Activated effector memory CD4-positive, alpha-beta T cell treated with anti-CD3 and anti-CD28 coated beads, Interleukin-2, amount 50 U/mL, for 16 hours (primary cell): ENCODE results near the gene TET2.
"Not testable (repeated sequence)": the region's sequence is repeated elsewhere in the genome, so short reads cannot be mapped to it uniquely, and the experiment has no call there.

ENCODE experiments used
- DNase-seq: peaks from one replicate; pipeline ENCODE4 v3.0.0-alpha.2; 2020

Gene TET2

GRCh38 chr4:105241451-105241850 lies 94.8 kb downstream of the TET2 start:
- no peak for DNase-seq

DNA sequence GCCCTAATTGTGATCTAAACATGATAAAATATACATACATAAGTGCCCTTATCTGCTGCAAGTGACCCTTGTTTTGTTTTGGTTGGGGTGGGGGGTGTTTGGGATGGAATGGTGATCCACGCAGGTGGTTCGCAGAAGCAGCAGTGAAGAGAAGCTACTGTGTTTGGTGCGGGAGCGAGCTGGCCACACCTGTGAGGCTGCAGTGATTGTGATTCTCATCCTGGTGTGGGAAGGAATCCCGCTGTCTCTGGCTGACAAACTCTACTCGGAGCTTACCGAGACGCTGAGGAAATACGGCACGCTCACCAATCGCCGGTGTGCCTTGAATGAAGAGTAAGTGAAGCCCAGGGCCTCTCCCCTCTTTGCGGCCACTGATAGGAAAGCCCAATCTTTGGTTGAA lies 96.8 kb downstream of the TET2 start:
- no peak for DNase-seq

- no peak for DNase-seq
These were observed 100.0 kb downstream of the TET2 start for GRCh38 chr4:105246712-105247111.

DNA sequence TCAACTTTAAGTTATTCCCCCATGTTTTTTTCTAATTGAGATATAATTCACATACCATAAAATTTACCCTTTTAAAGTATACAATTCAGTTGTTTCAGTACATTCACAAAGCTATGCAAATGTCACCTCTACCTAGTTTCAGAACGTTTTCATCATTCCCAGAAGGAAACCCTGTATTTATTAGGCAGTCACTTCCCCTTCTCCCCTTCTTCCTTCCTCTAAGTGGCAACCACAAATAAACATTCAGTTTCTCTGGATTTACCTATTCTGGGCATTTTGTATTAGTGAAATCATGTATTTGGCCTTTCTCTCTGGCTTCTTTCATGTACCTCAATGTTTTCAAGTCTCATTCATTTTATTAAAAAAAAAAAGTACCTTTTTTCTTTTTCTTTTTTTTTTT lies 101.9 kb downstream of the TET2 start:
- DNase-seq, result no peak

- DNase-seq, result no peak
These were observed 111.3 kb downstream of the TET2 start for GRCh38 chr4:105257817-105258495.

- no peak for DNase-seq
These were observed 119.0 kb downstream of the TET2 start for GRCh38 chr4:105265689-105266088.

DNA sequence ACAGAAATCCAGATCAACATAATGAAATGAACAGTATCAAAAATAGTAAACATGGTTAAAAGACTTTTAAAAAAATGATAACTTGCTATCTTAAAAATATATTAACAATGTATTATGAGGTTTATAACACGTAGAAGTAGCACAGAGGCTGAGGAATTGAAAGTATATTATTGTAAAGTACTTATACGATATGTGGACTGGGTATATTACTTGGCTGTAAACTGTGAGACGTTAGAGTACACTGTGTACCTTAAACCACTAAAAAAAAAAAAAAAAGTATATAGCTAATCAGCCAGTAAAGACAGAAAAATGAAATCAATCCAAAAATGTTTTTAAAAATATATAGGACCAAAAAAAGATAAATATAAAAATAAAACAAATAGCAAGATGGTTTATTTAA lies 120.6 kb downstream of the TET2 start:
- no peak for DNase-seq

DNA sequence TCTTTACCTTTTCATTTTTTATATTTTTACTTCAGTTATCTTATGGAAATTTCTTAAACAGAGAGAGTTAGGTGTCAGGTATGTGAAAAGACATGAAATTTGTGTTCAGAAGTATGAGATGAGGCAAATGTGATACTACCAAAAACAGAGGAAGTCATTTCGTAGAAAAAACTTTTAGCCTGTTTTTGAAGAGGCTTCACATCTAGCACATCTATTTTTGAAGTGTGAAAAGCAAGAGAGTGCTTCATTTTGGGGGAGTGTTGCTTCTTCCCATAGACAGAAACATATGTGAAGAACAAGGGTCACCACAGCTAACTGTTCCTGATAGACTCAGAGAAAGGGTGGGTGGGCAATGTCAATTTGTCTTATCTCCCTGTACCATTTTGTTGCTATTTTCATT lies 125.3 kb downstream of the TET2 start:
- DNase-seq, result no peak

DNA sequence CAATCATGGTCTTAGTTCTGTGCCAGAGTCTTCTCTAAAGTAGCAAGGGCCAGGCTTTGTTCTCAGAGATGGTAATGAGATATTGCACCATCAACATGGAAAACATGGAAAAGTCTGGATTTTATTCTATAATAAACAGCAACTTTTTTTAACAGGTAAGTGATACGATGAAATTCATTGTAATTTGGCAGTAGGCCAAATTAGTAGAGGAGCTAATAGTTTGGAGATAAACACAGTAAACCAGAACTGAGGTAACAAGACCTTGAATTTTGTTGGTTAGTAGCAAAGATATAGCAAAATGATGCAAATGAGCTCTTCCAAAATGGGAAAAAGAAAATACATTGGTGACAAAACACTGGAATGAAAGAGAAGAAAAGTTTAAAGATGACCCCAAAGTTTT lies 126.6 kb downstream of the TET2 start:
- no peak for DNase-seq

GRCh38 chr4:105274090-105274489 lies 127.4 kb downstream of the TET2 start:
- no peak for DNase-seq

DNA sequence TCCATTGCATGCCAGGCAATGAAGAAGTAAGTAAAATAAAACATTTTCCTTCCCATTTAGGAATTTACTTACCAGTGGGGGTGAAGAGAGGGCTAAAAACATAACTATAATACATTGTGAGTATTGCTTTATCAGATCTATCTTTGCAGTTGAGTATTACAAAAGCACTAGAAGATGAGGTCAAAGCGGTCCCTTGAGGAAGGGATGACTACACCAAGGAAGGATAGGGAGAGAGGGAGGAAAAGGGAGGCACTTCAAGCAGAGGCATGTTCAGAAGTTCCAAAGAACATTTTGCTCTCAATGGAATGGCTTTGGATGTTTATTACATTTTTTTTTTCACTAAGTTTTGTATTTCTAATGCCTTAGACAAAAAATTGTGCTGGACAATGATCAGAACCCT lies 127.8 kb downstream of the TET2 start:
- DNase-seq, result no peak

DNA sequence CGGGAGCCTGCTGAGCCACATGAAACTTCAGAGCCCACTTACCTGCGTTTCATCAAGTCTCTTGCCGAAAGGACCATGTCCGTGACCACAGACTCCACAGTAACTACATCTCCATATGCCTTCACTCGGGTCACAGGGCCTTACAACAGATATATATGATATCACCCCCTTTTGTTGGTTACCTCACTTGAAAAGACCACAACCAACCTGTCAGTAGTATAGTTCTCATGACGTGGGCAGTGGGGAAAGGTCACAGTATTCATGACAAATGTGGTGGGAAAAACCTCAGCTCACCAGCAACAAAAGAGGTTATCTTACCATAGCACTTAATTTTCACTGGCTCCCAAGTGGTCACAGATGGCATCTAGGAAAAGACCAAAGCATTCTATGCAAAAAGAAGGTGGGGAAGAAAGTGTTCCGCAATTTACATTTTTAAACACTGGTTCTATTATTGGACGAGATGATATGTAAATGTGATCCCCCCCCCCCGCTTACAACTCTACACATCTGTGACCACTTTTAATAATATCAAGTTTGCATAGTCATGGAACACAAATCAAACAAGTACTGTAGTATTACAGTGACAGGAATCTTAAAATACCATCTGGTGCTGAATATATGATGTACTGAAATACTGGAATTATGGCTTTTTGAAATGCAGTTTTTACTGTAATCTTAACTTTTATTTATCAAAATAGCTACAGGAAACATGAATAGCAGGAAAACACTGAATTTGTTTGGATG lies 129.9 kb downstream of the TET2 start:
- no peak for DNase-seq

DNA sequence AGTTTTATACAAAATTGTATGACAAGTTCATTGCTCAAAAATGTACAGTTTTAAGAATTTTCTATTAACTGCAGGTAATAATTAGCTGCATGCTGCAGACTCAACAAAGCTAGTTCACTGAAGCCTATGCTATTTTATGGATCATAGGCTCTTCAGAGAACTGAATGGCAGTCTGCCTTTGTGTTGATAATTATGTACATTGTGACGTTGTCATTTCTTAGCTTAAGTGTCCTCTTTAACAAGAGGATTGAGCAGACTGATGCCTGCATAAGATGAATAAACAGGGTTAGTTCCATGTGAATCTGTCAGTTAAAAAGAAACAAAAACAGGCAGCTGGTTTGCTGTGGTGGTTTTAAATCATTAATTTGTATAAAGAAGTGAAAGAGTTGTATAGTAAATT lies 131.0 kb downstream of the TET2 start:
- no peak for DNase-seq

GRCh38 chr4:105279314-105279713 lies 132.6 kb downstream of the TET2 start:
- DNase-seq, result no peak

GRCh38 chr4:105280338-105281123 lies 133.9 kb downstream of the TET2 start:
- DNase-seq, result no peak

DNA sequence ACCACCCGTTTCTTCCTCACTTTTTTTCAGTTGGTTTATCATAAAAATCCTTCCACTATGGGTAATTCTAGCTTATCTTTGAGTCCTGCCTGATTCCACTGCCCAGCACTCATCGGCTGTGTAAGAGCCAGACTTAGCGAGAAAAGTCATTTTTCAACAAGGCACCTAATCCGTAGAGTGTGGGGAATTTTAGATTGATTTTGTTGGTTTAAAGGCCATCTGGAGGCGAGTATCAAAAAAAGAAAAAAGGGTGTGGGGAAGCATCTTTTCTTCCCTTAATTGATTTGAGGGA lies 134.4 kb downstream of the TET2 start:
- no peak for DNase-seq

DNA sequence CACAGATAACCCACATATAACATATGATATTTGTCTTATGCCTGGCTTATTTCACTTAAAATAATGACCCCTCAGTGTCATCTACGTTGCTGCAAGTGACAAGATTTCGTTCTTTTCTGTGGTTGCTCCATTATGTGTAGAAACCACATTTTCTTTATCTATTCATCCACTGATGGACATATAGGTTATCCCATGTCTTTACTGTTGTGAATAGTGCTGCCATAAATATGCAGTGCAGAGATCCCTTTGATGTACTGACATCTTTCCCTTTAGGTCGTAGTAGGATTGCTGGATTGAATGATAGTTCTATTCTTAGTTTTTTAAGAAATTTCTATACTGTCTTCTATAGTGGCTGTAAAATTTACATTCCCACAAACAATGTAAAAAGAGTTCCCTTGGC lies 135.8 kb downstream of the TET2 start:
- DNase-seq, result no peak

GRCh38 chr4:105283501-105283900 lies 136.8 kb downstream of the TET2 start:
- no peak for DNase-seq

GRCh38 chr4:105288121-105288520 lies 141.4 kb downstream of the TET2 start:
- no peak for DNase-seq

DNA sequence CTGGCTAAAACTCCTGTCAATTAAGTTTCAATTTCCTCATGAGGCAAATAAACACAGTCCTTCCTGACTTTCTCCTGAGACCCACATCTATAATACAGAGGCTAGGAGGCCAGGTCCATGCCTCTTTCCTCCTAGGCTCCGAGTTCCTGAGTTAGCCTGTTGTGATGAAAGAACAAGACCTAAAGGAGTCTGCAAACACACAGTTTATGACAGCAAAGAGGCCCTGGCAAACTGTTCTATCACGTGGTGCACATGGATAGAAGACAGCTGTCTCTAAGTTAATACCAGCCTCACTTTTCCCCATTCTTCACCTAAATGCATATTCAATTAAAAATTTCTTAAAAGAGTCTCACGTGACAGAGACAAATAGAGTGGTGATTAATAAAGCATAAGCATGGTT lies 145.2 kb downstream of the TET2 start:
- no peak for DNase-seq

DNA sequence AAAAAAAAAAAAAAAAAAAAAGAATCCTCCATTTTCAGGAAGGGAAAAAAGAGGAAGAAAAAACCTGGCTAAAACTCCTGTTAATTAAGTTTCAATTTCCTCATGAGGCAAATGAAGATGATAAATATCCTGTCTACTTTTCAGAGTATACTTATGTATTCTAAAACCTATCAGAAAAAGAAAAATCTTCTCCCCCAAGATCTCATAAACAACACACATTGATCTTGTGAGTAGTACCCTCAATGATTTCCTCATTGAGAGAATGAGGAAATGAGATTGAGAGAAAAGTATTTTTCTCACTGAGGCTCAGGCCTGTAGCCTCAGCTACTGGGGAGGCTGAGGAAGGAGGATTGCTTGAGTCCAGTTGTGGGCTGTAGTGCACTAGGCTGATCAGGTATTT lies 146.7 kb downstream of the TET2 start:
- DNase-seq, result no peak

DNA sequence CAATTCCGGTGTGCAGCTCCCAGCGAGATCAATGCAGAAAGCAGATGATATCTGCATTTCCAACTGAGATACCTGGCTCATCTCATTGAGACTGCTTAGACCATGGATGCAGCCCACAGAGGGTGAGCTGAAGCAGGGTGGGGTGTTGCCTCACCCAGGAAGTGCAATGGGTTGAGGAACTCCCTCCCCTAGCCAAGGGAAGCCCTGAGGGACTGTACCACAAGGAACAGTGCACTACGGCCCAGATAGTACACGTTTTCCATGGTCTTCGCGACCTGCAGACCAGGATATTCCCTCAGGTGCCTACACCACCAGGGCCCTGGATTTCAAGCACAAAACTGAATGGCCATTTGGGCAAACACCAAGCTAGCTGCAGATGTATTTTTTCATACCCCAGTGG lies 150.0 kb downstream of the TET2 start:
- DNase-seq, result no peak

DNA sequence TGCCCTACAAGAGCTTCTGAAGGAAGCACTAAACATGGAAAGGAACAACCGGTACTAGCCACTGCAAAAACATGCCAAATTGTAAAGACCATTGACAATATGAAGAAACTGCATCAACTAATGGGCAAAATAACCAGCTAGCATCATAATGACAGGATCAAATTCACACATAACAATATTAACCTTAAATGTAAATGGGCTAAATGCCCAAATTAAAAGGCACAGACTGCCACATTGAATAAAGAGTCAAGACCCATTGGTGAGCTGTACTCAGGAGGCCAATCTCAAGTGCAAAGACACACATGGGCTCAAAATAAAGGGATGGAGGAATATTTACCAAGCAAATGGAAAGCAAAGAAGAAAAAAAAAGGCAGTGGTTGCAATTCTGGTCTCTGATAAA lies 152.4 kb downstream of the TET2 start:
- not testable (repeated sequence) for DNase-seq

GRCh38 chr4:105304085-105304484 lies 157.4 kb downstream of the TET2 start:
- DNase-seq, result no peak
